ENCODE results near the gene TUT7. TPM values are rescaled to one million over a fixed set of nuclear protein-coding genes. Genes with fewer than 3 reads are reported as not detected.

TUT7 gene
- total RNA-seq, 1 experiment from 2014 or later = 51.2 TPM

DNA sequence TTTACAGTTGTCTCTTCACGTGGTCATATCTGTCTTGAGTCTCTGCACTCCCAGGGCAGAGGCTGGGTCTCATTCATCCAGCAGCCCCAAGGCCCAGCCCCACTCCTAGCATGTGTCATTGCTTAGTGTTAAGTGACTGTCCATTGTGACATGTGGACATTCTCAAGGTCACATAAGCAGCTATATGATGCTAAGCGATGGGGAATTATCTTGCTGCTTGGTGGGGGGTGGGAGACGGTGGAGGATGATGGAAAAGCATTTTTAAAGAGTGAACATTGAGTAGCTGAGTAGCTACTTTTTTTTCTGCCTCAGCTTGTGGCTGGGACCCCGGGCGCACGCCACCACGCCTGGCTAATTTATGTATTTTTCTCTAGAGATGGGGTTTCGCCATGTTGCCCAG is 94.7 kb downstream of the TUT7 start, which contains the start of gene C9orf153:
C9orf153 (minus strand) TSS at position 101 of the 400 bp plus-strand sequence. CDS start 30,054 bp downstream, outside the sequence.
- Histone ChIP-seq H3K27ac (ENCODE audit: low read length) (no peak within 1 kb of the TSS), H3K27me3 (ENCODE audit: low read length) (no peaks in the 10 kb centered on the region), H3K4me3 (ENCODE audit: low read length) (no peak within 1 kb of the TSS), H3K9me2 (replicated peaks; ENCODE audit: insufficient read depth, low read length) (no peaks in the 10 kb centered on the region), H3K79me2 (ENCODE audit: low read length) (no peaks in the 10 kb centered on the region), H3K9me3 (ENCODE audit: low read length) (no peaks in the 10 kb centered on the region), H3K4me1 (ENCODE audit: low read length) (no peaks in the 10 kb centered on the region), H3K36me3 (ENCODE audit: insufficient read depth, low read length) (0 out of 2 replicates have a peak, but pooled peaks cover 5% of the 10 kb centered on the region), H3K4me2 (ENCODE audit: low read depth, low read length, poor library complexity, severe bottlenecking) (no peak within 1 kb of the TSS), H3K9ac (ENCODE audit: low read length) (no peak within 1 kb of the TSS), H2AFZ (ENCODE audit: low read length) (no peak within 1 kb of the TSS), H4K20me1 (ENCODE audit: insufficient read depth, low read depth, low read length) (no peaks in the 10 kb centered on the region)
- no peak for DNase-seq

DNA sequence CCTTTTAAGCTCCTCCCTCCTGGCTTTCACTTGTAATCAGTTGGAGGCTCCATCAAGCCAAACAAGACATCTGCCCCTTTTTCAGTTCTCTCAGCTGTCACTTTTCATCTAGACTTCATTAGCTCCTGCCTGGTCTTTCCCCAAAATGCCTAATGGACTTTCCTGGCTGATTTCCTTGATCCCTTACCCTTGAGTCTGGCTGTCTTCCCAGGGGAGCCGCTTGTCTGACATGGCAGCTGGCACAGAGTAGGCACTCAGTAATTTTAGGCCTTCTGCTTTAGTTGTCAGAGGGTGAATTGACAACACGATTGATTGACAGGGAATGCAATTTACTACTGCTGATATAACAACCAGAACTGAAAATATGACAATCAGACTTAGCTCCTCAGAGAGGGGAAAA is 96.8 kb downstream of the TUT7 start:
- no peaks in the 10 kb centered on the region for H3K36me3 ChIP-seq (ENCODE audit: insufficient read depth, low read length)
- 0 out of 2 replicates have a peak, but pooled peaks cover 3% of the 10 kb centered on the region for H3K27me3 ChIP-seq (ENCODE audit: low read length)
- H3K9me3 ChIP-seq (ENCODE audit: low read length) = no peaks in the 10 kb centered on the region
- no peaks in the 10 kb centered on the region for H3K4me1 ChIP-seq (ENCODE audit: low read length)
- H3K4me3 ChIP-seq (ENCODE audit: low read length) = no peak overlapping the region
- H3K4me2 ChIP-seq (ENCODE audit: low read depth, low read length, poor library complexity, severe bottlenecking) = no peak overlapping the region
- no peaks in the 10 kb centered on the region for H4K20me1 ChIP-seq (ENCODE audit: insufficient read depth, low read depth, low read length)
- no peak overlapping the region for H3K9ac ChIP-seq (ENCODE audit: low read length)
- H3K79me2 ChIP-seq (ENCODE audit: low read length) = no peaks in the 10 kb centered on the region
- DNase-seq = no peak
- no peak overlapping the region for H2AFZ ChIP-seq (ENCODE audit: low read length)
- no peak overlapping the region for H3K27ac ChIP-seq (ENCODE audit: low read length)
- no peaks in the 10 kb centered on the region for H3K9me2 ChIP-seq (replicated peaks; ENCODE audit: insufficient read depth, low read length)

DNA sequence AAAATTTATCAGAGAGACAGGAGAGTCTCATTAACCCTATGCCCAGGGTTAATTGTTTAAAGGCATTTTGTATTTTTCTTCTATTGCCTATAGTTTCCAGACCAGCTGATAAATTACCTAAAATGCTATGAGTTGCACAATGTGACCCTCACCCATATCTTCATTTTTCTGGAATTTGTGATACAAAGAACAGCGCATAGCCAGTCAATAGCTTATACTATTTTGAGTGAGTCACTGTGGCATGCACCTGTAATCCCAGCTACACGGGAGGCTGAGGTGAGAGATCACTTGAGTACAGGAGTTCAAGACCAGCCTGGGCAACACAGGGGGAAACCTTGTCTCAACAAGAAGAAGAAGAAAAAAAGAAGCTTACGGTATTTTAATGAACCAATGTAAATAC is 97.6 kb downstream of the TUT7 start:
- no peak overlapping the region for H3K4me2 ChIP-seq (ENCODE audit: low read depth, low read length, poor library complexity, severe bottlenecking)
- H3K4me1 ChIP-seq (ENCODE audit: low read length) = no peaks in the 10 kb centered on the region
- no peak overlapping the region for H3K27ac ChIP-seq (ENCODE audit: low read length)
- H4K20me1 ChIP-seq (ENCODE audit: insufficient read depth, low read depth, low read length) = no peaks in the 10 kb centered on the region
- no peaks in the 10 kb centered on the region for H3K9me2 ChIP-seq (replicated peaks; ENCODE audit: insufficient read depth, low read length)
- H3K4me3 ChIP-seq (ENCODE audit: low read length) = no peak overlapping the region
- H2AFZ ChIP-seq (ENCODE audit: low read length) = no peak overlapping the region
- H3K9me3 ChIP-seq (ENCODE audit: low read length) = no peaks in the 10 kb centered on the region
- H3K9ac ChIP-seq (ENCODE audit: low read length) = no peak overlapping the region
- no peaks in the 10 kb centered on the region for H3K79me2 ChIP-seq (ENCODE audit: low read length)
- H3K27me3 ChIP-seq (ENCODE audit: low read length) = 0 out of 2 replicates have a peak, but pooled peaks cover 3% of the 10 kb centered on the region
- H3K36me3 ChIP-seq (ENCODE audit: insufficient read depth, low read length) = no peaks in the 10 kb centered on the region
- no peak for DNase-seq

DNA sequence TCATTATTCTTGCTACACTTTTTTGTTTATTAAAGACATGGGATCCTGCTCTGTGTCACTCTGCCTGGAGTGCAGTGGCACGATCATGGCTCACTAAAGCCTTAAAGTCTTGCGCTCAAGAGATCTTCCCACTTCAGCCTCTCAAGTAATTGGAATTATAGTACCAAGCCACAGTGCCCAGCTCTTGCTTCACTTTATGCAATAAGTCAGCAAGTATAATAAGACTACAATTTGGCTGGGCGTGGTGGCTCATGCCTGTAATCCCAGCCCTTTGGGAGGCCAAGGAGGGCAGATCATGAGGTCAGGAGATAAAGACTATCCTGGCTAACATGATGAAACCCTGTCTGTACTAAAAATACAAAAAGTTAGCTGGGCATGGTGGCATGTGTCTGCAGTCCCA is 100.6 kb downstream of the TUT7 start:
- Histone ChIP-seq H3K9me2 (replicated peaks; ENCODE audit: insufficient read depth, low read length) (no peaks in the 10 kb centered on the region), H3K79me2 (ENCODE audit: low read length) (no peaks in the 10 kb centered on the region), H3K9ac (ENCODE audit: low read length) (no peak overlapping the region), H3K27ac (ENCODE audit: low read length) (no peak overlapping the region), H4K20me1 (ENCODE audit: insufficient read depth, low read depth, low read length) (no peaks in the 10 kb centered on the region), H3K4me2 (ENCODE audit: low read depth, low read length, poor library complexity, severe bottlenecking) (no peak overlapping the region), H3K27me3 (ENCODE audit: low read length) (0 out of 2 replicates have a peak, but pooled peaks cover 3% of the 10 kb centered on the region), H3K36me3 (ENCODE audit: insufficient read depth, low read length) (no peaks in the 10 kb centered on the region), H3K4me3 (ENCODE audit: low read length) (no peak overlapping the region), H3K9me3 (ENCODE audit: low read length) (no peaks in the 10 kb centered on the region), H2AFZ (ENCODE audit: low read length) (no peak overlapping the region), H3K4me1 (ENCODE audit: low read length) (no peaks in the 10 kb centered on the region)
- DNase-seq = peak; percentile 2

DNA sequence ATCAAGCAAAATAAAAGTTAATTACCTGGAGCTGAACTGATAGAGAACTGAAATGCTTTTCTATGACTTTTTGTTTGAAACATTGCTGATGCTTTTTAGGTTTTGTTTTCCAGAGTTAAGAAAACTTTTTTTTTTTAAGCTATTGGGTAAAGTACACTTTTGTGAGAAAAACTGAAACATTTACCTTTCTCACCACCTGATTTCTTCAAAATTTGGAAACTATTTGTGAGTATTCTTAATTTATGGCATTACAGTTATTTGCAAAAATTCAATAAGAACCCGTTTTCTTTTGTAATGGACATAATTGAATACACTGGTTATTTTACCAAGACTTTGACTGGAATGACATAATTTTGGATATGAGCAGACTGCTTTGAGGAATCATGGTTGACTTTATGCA is 101.3 kb downstream of the TUT7 start:
- DNase-seq = no peak
- no peak overlapping the region for H2AFZ ChIP-seq (ENCODE audit: low read length)
- H3K9me2 ChIP-seq (replicated peaks; ENCODE audit: insufficient read depth, low read length) = no peaks in the 10 kb centered on the region
- H3K9me3 ChIP-seq (ENCODE audit: low read length) = no peaks in the 10 kb centered on the region
- H3K79me2 ChIP-seq (ENCODE audit: low read length) = no peaks in the 10 kb centered on the region
- H3K36me3 ChIP-seq (ENCODE audit: insufficient read depth, low read length) = no peaks in the 10 kb centered on the region
- H3K27me3 ChIP-seq (ENCODE audit: low read length) = 0 out of 2 replicates have a peak, but pooled peaks cover 3% of the 10 kb centered on the region
- no peak overlapping the region for H3K27ac ChIP-seq (ENCODE audit: low read length)
- H3K4me2 ChIP-seq (ENCODE audit: low read depth, low read length, poor library complexity, severe bottlenecking) = no peak overlapping the region
- no peak overlapping the region for H3K9ac ChIP-seq (ENCODE audit: low read length)
- no peak overlapping the region for H3K4me3 ChIP-seq (ENCODE audit: low read length)
- H4K20me1 ChIP-seq (ENCODE audit: insufficient read depth, low read depth, low read length) = no peaks in the 10 kb centered on the region
- H3K4me1 ChIP-seq (ENCODE audit: low read length) = no peaks in the 10 kb centered on the region

DNA sequence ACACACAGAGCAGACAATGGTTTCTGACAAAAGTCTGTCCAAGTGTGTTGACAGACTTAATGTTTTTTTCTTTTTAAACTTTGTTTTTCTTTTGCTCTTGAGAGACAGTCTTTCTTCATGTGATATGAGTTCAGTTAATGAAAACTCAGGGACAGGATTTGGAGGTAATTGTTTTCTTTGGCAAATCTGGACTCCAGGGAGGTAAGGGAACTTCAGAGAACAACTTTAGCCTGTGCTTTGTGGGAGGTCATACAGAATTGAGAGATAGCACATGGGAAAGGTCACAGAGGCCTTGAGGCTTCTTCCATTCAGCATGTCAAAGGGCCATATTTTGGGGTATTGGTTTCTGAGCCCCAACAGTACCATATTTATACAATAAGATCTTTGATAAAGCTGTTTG is 104.1 kb downstream of the TUT7 start:
- H3K9me2 ChIP-seq (replicated peaks; ENCODE audit: insufficient read depth, low read length) = no peaks in the 10 kb centered on the region
- H2AFZ ChIP-seq (ENCODE audit: low read length) = no peak overlapping the region
- DNase-seq = no peak
- 0 out of 2 replicates have a peak, but pooled peaks cover 3% of the 10 kb centered on the region for H3K27me3 ChIP-seq (ENCODE audit: low read length)
- H3K79me2 ChIP-seq (ENCODE audit: low read length) = no peaks in the 10 kb centered on the region
- no peak overlapping the region for H3K4me3 ChIP-seq (ENCODE audit: low read length)
- no peak overlapping the region for H3K4me2 ChIP-seq (ENCODE audit: low read depth, low read length, poor library complexity, severe bottlenecking)
- peaks cover 11% of the 10 kb centered on the region for H3K4me1 ChIP-seq (ENCODE audit: low read length)
- no peak overlapping the region for H3K27ac ChIP-seq (ENCODE audit: low read length)
- no peaks in the 10 kb centered on the region for H3K36me3 ChIP-seq (ENCODE audit: insufficient read depth, low read length)
- no peak overlapping the region for H3K9ac ChIP-seq (ENCODE audit: low read length)
- H3K9me3 ChIP-seq (ENCODE audit: low read length) = no peaks in the 10 kb centered on the region
- H4K20me1 ChIP-seq (ENCODE audit: insufficient read depth, low read depth, low read length) = no peaks in the 10 kb centered on the region

DNA sequence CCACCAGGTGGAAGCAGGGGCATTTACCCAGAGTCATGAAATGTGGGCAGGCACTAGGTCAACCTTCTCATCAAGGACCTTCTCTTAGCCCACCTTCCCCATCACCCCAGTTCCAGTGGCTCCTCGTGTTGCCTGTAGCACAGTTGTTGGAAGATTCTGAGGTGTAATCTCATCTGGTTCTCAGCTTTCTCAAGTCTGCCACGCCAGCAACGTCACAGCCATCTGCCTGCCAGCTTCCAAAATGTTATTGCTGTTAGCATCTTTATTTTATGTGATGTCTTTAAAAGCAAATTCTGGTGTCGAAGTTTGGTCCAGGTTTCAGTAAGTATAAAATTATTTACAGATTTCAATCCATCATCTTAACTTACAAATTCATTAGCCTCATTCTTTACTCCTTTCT is 105.5 kb downstream of the TUT7 start:
- H3K9me2 ChIP-seq (replicated peaks; ENCODE audit: insufficient read depth, low read length) = no peaks in the 10 kb centered on the region
- H3K27ac ChIP-seq (ENCODE audit: low read length) = no peak overlapping the region
- H3K36me3 ChIP-seq (ENCODE audit: insufficient read depth, low read length) = no peaks in the 10 kb centered on the region
- H3K9ac ChIP-seq (ENCODE audit: low read length) = no peak overlapping the region
- no peak overlapping the region for H3K4me3 ChIP-seq (ENCODE audit: low read length)
- H3K79me2 ChIP-seq (ENCODE audit: low read length) = no peaks in the 10 kb centered on the region
- no peak overlapping the region for H3K4me2 ChIP-seq (ENCODE audit: low read depth, low read length, poor library complexity, severe bottlenecking)
- H3K4me1 ChIP-seq (ENCODE audit: low read length) = peaks cover 11% of the 10 kb centered on the region
- H3K9me3 ChIP-seq (ENCODE audit: low read length) = no peaks in the 10 kb centered on the region
- no peak overlapping the region for H2AFZ ChIP-seq (ENCODE audit: low read length)
- H4K20me1 ChIP-seq (ENCODE audit: insufficient read depth, low read depth, low read length) = no peaks in the 10 kb centered on the region
- no peak for DNase-seq
- 0 out of 2 replicates have a peak, but pooled peaks cover 3% of the 10 kb centered on the region for H3K27me3 ChIP-seq (ENCODE audit: low read length)

DNA sequence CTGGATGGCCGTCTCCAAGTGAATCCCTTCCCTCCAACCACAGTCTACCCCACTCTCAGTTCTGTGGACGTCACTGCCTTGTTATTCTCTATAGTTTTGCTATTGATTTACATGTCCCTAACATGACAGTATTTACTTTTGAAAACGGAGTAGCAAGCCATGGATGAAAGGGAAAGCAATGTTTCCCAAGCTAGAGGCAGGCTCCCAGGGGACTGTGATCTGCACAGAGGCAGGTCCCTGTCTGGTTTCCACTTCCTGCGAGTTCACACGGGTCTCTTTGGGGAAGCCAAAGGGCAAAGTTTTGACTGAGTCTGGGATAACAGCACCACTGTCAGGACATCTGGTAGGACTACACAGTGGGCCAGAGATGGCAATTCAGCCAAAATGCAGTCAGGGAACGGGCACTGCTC is 107.5 kb downstream of the TUT7 start:
- Histone ChIP-seq H3K36me3 (ENCODE audit: insufficient read depth, low read length) (no peaks in the 10 kb centered on the region), H3K4me1 (ENCODE audit: low read length) (peaks cover 11% of the 10 kb centered on the region), H3K9me2 (replicated peaks; ENCODE audit: insufficient read depth, low read length) (no peaks in the 10 kb centered on the region), H4K20me1 (ENCODE audit: insufficient read depth, low read depth, low read length) (no peaks in the 10 kb centered on the region), H3K27ac (ENCODE audit: low read length) (no peak overlapping the region), H3K27me3 (ENCODE audit: low read length) (no peaks in the 10 kb centered on the region), H3K9me3 (ENCODE audit: low read length) (no peaks in the 10 kb centered on the region), H3K4me3 (ENCODE audit: low read length) (no peak overlapping the region), H3K4me2 (ENCODE audit: low read depth, low read length, poor library complexity, severe bottlenecking) (no peak overlapping the region), H3K9ac (ENCODE audit: low read length) (no peak overlapping the region), H2AFZ (ENCODE audit: low read length) (no peak overlapping the region), H3K79me2 (ENCODE audit: low read length) (no peaks in the 10 kb centered on the region)
- DNase-seq = peak; percentile 56

DNA sequence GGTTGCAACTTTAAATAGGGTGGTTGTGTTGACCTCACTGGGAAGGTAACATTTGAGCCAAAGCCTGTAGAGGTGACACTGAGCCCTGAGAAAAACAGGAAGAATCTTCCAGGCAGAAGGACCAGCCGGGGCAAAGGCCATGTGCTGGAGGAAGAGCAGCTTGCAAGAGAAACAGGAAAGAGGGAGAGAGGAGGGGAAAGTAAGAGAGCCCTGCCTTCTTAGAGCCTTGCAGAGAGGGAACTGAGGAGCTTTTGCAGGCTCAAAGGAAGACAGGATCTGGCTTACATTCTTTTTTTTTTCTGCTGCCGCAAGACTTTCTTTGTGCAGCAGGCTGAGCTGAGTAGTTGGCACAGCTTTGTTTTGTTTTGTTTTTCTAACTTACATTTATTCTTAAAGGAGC is 112.1 kb downstream of the TUT7 start:
- H3K36me3 ChIP-seq (ENCODE audit: insufficient read depth, low read length) = no peaks in the 10 kb centered on the region
- no peak for DNase-seq
- no peak overlapping the region for H3K4me3 ChIP-seq (ENCODE audit: low read length)
- H3K4me1 ChIP-seq (ENCODE audit: low read length) = peaks cover 10% of the 10 kb centered on the region
- H3K79me2 ChIP-seq (ENCODE audit: low read length) = no peaks in the 10 kb centered on the region
- H3K4me2 ChIP-seq (ENCODE audit: low read depth, low read length, poor library complexity, severe bottlenecking) = no peak overlapping the region
- no peak overlapping the region for H3K27ac ChIP-seq (ENCODE audit: low read length)
- H3K9ac ChIP-seq (ENCODE audit: low read length) = no peak overlapping the region
- H4K20me1 ChIP-seq (ENCODE audit: insufficient read depth, low read depth, low read length) = no peaks in the 10 kb centered on the region
- H3K27me3 ChIP-seq (ENCODE audit: low read length) = no peaks in the 10 kb centered on the region
- H3K9me2 ChIP-seq (replicated peaks; ENCODE audit: insufficient read depth, low read length) = no peaks in the 10 kb centered on the region
- no peak overlapping the region for H2AFZ ChIP-seq (ENCODE audit: low read length)
- no peaks in the 10 kb centered on the region for H3K9me3 ChIP-seq (ENCODE audit: low read length)

Data from Karpas-422 (cell line).